ENCODE measurements around the gene JAZF1.

DNA sequence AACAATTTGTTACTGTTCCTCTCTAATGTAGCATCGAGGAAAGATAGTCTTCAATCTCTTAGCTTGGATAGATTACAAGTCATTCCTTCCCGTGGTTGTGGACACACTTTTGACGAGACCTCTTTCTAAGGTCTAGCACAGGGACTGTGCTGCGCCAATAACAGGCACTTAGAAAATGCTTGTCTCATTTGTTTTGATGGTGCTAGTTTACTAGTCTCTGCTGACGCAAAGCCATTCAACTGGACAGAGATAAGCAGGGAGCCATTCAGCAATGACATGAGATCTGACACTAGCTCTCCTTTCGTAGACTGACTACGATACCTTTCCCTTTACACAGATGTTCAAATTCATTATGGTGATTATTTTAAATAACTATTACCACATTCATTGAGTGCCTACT lies 6.4 kb upstream of the JAZF1 start:
- TF ChIP-seq, protein P1, sequence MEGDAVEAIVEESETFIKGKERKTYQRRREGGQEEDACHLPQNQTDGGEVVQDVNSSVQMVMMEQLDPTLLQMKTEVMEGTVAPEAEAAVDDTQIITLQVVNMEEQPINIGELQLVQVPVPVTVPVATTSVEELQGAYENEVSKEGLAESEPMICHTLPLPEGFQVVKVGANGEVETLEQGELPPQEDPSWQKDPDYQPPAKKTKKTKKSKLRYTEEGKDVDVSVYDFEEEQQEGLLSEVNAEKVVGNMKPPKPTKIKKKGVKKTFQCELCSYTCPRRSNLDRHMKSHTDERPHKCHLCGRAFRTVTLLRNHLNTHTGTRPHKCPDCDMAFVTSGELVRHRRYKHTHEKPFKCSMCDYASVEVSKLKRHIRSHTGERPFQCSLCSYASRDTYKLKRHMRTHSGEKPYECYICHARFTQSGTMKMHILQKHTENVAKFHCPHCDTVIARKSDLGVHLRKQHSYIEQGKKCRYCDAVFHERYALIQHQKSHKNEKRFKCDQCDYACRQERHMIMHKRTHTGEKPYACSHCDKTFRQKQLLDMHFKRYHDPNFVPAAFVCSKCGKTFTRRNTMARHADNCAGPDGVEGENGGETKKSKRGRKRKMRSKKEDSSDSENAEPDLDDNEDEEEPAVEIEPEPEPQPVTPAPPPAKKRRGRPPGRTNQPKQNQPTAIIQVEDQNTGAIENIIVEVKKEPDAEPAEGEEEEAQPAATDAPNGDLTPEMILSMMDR (IDR thresholded peaks at IDR 0.05 in 2 of 3, conservative IDR thresholded peaks at IDR 0.05 in 1 of 3; ENCODE audit: borderline replicate concordance in 1 of 3, insufficient read depth in 1 of 3, low read depth in 2 of 3, low read length in 2 of 3) = no peak
- TF ChIP-seq POLR2A (IDR thresholded peaks at IDR 0.05; ENCODE audit: borderline replicate concordance, extremely low read depth, insufficient read depth, insufficient read length) = no peak
